ENCODE data around the gene INPP5A.

- TF ChIP-seq CTCF (IDR thresholded peaks at IDR 0.05), result no peak
- TF ChIP-seq POLR2AphosphoS5 (IDR thresholded peaks at IDR 0.05), result no peak
- TF ChIP-seq POLR2A (IDR thresholded peaks at IDR 0.05), result no peak
- TF ChIP-seq EP300 (IDR thresholded peaks at IDR 0.05; ENCODE audit: low read depth), result no peak
These were observed 69.1 kb downstream of the INPP5A start for GRCh38 chr10:132606536-132607316.

Measured in transverse colon (tissue), 4 donors.